Upper lobe of left lung (tissue), 6 donors: ENCODE results near the gene TMEM169. TPM values are rescaled to one million over a fixed set of nuclear protein-coding genes. Genes with fewer than 3 reads are reported as not detected.

ENCODE experiments used
- ATAC-seq, 2 donors: fragments of 200-7000 bp; cut with Tn5 transposase; one replicate each; pipeline ENCODE4 v1.9.1; 2022; ENCODE audit warnings: mild to moderate bottlenecking in 2 of 2, moderate library complexity in 2 of 2; ENCODE audit not compliant: low FRiP score in 2 of 2
- DNase-seq, 2 donors: peaks; one replicate each; pipeline ENCODE4 v3.0.0-alpha.2; 2019 to 2020
- H3K27ac ChIP-seq, 4 donors: fragments of 200-600 bp; sonication (generic); one replicate each; pipeline ENCODE4 v1.5.1; 2016 to 2019
- H3K27me3 ChIP-seq, 4 donors: fragments of 200-600 bp; sonication (generic); one replicate each; pipeline ENCODE4 v1.5.1; 2017 to 2019
- H3K36me3 ChIP-seq, 4 donors: fragments of 200-600 bp; sonication (generic); one replicate each; pipeline ENCODE4 v1.5.1; 2016 to 2019
- H3K4me1 ChIP-seq, 4 donors: fragments of 200-600 bp; sonication (generic); one replicate each; pipeline ENCODE4 v1.5.1; 2018 to 2019
- H3K4me3 ChIP-seq, 4 donors: fragments of 200-600 bp; sonication (generic); one replicate each; pipeline ENCODE4 v1.5.1; 2017 to 2019; ENCODE audit warnings: mild to moderate bottlenecking in 2 of 4, moderate library complexity in 1 of 4
- H3K9me3 ChIP-seq, 4 donors: fragments of 200-600 bp; sonication (generic); one replicate each; pipeline ENCODE4 v1.5.1; 2018 to 2019
- CTCF ChIP-seq, 6 experiments: fragments of 450-650 bp in 4 of 6; fragments of 200-600 bp in 2 of 6; sonication (generic) in 2 of 6; IDR thresholded peaks; one replicate each; pipeline ENCODE4 v1.5.1; 2016 to 2019; ENCODE audit warnings: antibody characterized with exemption in 6 of 6
- EP300 ChIP-seq, 4 donors: sonication (generic); formaldehyde crosslinking; IDR thresholded peaks; one replicate each; pipeline ENCODE4 v1.5.1; 2017; ENCODE audit warnings: antibody characterized with exemption in 4 of 4, control low read depth in 2 of 4
- POLR2A ChIP-seq, 4 donors: fragments of 450-650 bp; IDR thresholded peaks; one replicate each; pipeline ENCODE4 v1.5.1; 2016 to 2017; ENCODE audit warnings: antibody characterized with exemption in 4 of 4, mild to moderate bottlenecking in 2 of 4
- POLR2AphosphoS5 ChIP-seq, 2 donors: sonication (generic); formaldehyde crosslinking; IDR thresholded peaks; one replicate each; pipeline ENCODE4 v1.5.1; 2017; ENCODE audit warnings: antibody characterized with exemption in 2 of 2
- WGBS, 2 donors: methylation state at CpG; one replicate each; pipeline ENCODE4 v1.1.5; 2017 to 2018; 5-methylcytosine and 5-hydroxymethylcytosine counted together
- total RNA-seq, 6 donors: library from RNA; depleted of rRNA in 4 of 6; stranded (reverse); fragments of >200 nt in 4 of 6; gene quantifications; one replicate each; pipeline versions ENCODE4 v1.1.0 to v1.2.1, GENCODE V29; 2016 to 2021
- donor health status: DM: no; HTN: no; CAD: no; lungs with moderate emphysema.
- donor health status: DM: no; HTN: yes; CAD: no; lungs with severe emphysema.

Gene TMEM169
- total RNA-seq, 6 donors from 2014 or later = 0.15 to 1.1 (median 0.80) TPM; not detected in 2

GRCh38 chr2:216064665-216065064, 17.1 kb upstream of the TMEM169 start:
- Histone ChIP-seq H3K36me3 (peaks cover 0 to 36% (median 7%) of the 10 kb centered on the region in 4 donors), H3K4me3 (no peak overlapping the region), H3K9me3 (no peaks in the 10 kb centered on the region), H3K27me3 (no peaks in the 10 kb centered on the region), H3K4me1 (no peaks in the 10 kb centered on the region), H3K27ac (no peak overlapping the region)
- DNase-seq (no peak), ATAC-seq (no peak)
- TF ChIP-seq EP300 (IDR thresholded peaks at IDR 0.05) (no peak), POLR2A (IDR thresholded peaks at IDR 0.05) (no peak), POLR2AphosphoS5 (IDR thresholded peaks at IDR 0.05) (no peak), CTCF (IDR thresholded peaks at IDR 0.05) (no peak)
- WGBS, 2 donors = 82 to 89% methylated on average over 1 of the region's 1 CpG

GRCh38 chr2:216066230-216066629, 15.5 kb upstream of the TMEM169 start:
- no peak for ATAC-seq
- no peak for DNase-seq
- Histone ChIP-seq H3K9me3 (no peaks in the 10 kb centered on the region), H3K4me3 (no peak overlapping the region), H3K27me3 (no peaks in the 10 kb centered on the region), H3K36me3 (peaks cover 0 to 31% (median 7%) of the 10 kb centered on the region in 4 donors), H3K27ac (no peak overlapping the region), H3K4me1 (peaks cover 0 to 7% (median 0%) of the 10 kb centered on the region in 4 donors)
- 96 to 99% methylated on average over 5 of the region's 5 CpGs for WGBS, 2 donors
- TF ChIP-seq POLR2A (IDR thresholded peaks at IDR 0.05) (no peak), POLR2AphosphoS5 (IDR thresholded peaks at IDR 0.05) (no peak), EP300 (IDR thresholded peaks at IDR 0.05) (no peak)

- ATAC-seq (no peak), DNase-seq (no peak)
- H3K4me3 ChIP-seq = no peak overlapping the region
- H3K9me3 ChIP-seq = no peaks in the 10 kb centered on the region
- H3K27ac ChIP-seq = no peak overlapping the region
- H3K4me1 ChIP-seq = peaks cover 0 to 14% (median 0%) of the 10 kb centered on the region in 4 donors
- TF ChIP-seq POLR2A (IDR thresholded peaks at IDR 0.05) (no peak), CTCF (IDR thresholded peaks at IDR 0.05) (no peak), POLR2AphosphoS5 (IDR thresholded peaks at IDR 0.05) (no peak), EP300 (IDR thresholded peaks at IDR 0.05) (no peak)
- H3K36me3 ChIP-seq = peaks cover 0 to 23% (median 6%) of the 10 kb centered on the region in 4 donors
- H3K27me3 ChIP-seq = no peaks in the 10 kb centered on the region
- 91 to 98% methylated on average over 2 of the region's 2 CpGs for WGBS, 2 donors
Observed at GRCh38 chr2:216069028-216069427, 12.7 kb upstream of the TMEM169 start.

- Histone ChIP-seq H3K27me3 (no peaks in the 10 kb centered on the region), H3K9me3 (no peaks in the 10 kb centered on the region), H3K27ac (no peak overlapping the region), H3K4me3 (no peak overlapping the region), H3K4me1 (peaks cover 0 to 14% (median 0%) of the 10 kb centered on the region in 4 donors), H3K36me3 (peaks cover 0 to 12% (median 4%) of the 10 kb centered on the region in 4 donors)
- WGBS, 2 donors = 69 to 83% methylated on average over 6 of the region's 6 CpGs
- DNase-seq (no peak), ATAC-seq (no peak)
- TF ChIP-seq POLR2A (IDR thresholded peaks at IDR 0.05) (no peak), POLR2AphosphoS5 (IDR thresholded peaks at IDR 0.05) (no peak), CTCF (IDR thresholded peaks at IDR 0.05) (no peak), EP300 (IDR thresholded peaks at IDR 0.05) (no peak)
Observed at GRCh38 chr2:216070195-216070594, 11.5 kb upstream of the TMEM169 start.

- no peak overlapping the region for H3K4me3 ChIP-seq
- H3K27me3 ChIP-seq = no peaks in the 10 kb centered on the region
- 76 to 84% methylated on average over 12 of the region's 12 CpGs for WGBS, 2 donors
- no peak overlapping the region for H3K27ac ChIP-seq
- H3K4me1 ChIP-seq = peaks cover 0 to 19% (median 0%) of the 10 kb centered on the region in 4 donors
- no peak for ATAC-seq
- TF ChIP-seq POLR2A (IDR thresholded peaks at IDR 0.05) (no peak), CTCF (IDR thresholded peaks at IDR 0.05) (no peak)
- H3K9me3 ChIP-seq = no peaks in the 10 kb centered on the region
- H3K36me3 ChIP-seq = peaks cover 0 to under 1% (median 0%) of the 10 kb centered on the region in 4 donors
- no peak for DNase-seq
Observed at GRCh38 chr2:216071111-216071851, 10.4 kb upstream of the TMEM169 start.
